Activated CD8-positive, alpha-beta memory T cell treated with anti-CD3 and anti-CD28 coated beads, Interleukin-2, amount 50 U/mL, for 24 hours (primary cell): ENCODE data around the gene ZFP36L2.
"Not testable (repeated sequence)": the region's sequence is repeated elsewhere in the genome, so short reads cannot be mapped to it uniquely, and the experiment has no call there.

Experiments
- DNase-seq: peaks from one replicate; pipeline ENCODE4 v3.0.0-alpha.2; 2020; ENCODE audit errors: extremely low read depth

The ZFP36L2 gene

GRCh38 chr2:43207553-43208300 lies 18.7 kb downstream of the ZFP36L2 start:
- no peak for DNase-seq

- DNase-seq, result no peak
Measured at GRCh38 chr2:43206602-43207001, 19.8 kb downstream of the ZFP36L2 start.

DNA sequence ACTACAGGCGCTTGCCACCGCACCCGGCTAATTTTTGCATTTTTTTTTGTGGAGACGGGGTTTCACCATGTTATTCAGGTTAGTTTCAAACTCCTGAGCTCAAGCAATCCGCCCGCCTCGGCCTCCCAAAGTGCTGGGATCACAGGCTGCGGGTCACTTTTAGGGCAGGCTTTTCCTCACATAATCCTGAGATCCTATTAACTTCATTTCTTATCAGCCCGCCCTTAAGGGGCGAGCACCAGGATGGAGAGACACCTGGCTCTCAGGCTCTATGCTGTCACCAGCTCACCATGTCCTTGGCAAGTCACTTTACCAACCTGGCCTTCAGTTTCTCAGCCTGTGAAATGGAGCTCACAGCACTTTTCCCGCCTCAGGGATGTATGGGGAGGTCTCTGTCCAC lies 23.0 kb downstream of the ZFP36L2 start:
- no peak for DNase-seq

GRCh38 chr2:43202289-43202688 lies 24.1 kb downstream of the ZFP36L2 start:
- no peak for DNase-seq

- no peak for DNase-seq
Measured at GRCh38 chr2:43201497-43201896, 24.9 kb downstream of the ZFP36L2 start.

GRCh38 chr2:43201016-43201415 lies 25.4 kb downstream of the ZFP36L2 start:
- no peak for DNase-seq

DNA sequence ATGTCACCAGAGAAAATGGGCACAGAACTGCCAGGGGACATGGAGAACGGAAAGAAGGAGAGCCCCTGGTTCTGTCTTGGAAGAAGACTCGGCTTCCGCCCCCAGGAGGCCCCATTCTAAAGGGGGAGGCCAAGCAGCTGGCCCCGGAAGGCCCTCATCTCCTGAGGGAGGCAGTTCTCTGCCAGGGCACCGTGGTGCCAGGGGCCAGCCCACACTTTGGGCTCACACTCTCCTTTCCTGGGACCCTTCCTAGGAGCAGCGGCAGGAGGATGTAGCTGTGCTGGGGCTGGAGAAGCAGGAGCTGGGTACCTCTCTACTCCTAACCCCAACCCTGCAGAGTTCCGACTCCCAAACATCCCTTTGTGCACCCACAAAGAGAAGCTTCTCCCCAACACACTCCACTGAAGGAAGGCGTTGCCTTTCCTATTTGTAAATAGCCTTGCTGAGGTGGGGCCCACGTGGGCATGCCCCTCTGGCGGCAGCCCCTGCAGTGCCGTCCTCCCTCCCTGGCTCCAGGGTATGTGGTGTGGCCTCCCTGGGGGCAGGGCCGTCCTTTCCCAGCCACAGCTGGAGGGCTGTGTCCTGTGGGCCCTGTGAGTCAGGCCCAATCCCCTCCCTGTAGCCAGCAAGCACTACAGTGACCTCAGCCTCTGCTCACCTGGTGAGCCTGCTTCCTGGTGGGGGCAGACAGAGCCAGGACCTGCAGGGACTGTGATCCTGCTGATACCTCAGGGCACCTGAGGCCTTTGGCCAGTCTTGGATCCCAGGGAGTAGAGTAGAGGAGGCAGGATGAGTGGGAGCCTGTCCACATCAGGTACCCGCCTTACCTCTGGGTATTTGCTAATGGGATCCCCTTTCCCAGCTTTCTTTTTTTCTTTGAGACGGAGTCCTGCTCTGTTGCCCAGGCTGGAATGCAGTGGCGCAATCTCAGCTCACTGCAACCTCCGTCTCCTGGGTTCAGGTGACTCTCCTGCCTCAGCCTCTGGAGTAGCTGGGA lies 26.6 kb downstream of the ZFP36L2 start:
- no peak for DNase-seq

- DNase-seq, result no peak
Measured at GRCh38 chr2:43198263-43198662, 28.1 kb downstream of the ZFP36L2 start.

GRCh38 chr2:43197588-43197896 lies 28.9 kb downstream of the ZFP36L2 start:
- no peak for DNase-seq

- DNase-seq, result no peak
Measured at GRCh38 chr2:43196768-43197587, 29.4 kb downstream of the ZFP36L2 start.

GRCh38 chr2:43194121-43194869 lies 32.1 kb downstream of the ZFP36L2 start:
- no peak for DNase-seq

GRCh38 chr2:43193652-43194120 lies 32.7 kb downstream of the ZFP36L2 start:
- no peak for DNase-seq

DNA sequence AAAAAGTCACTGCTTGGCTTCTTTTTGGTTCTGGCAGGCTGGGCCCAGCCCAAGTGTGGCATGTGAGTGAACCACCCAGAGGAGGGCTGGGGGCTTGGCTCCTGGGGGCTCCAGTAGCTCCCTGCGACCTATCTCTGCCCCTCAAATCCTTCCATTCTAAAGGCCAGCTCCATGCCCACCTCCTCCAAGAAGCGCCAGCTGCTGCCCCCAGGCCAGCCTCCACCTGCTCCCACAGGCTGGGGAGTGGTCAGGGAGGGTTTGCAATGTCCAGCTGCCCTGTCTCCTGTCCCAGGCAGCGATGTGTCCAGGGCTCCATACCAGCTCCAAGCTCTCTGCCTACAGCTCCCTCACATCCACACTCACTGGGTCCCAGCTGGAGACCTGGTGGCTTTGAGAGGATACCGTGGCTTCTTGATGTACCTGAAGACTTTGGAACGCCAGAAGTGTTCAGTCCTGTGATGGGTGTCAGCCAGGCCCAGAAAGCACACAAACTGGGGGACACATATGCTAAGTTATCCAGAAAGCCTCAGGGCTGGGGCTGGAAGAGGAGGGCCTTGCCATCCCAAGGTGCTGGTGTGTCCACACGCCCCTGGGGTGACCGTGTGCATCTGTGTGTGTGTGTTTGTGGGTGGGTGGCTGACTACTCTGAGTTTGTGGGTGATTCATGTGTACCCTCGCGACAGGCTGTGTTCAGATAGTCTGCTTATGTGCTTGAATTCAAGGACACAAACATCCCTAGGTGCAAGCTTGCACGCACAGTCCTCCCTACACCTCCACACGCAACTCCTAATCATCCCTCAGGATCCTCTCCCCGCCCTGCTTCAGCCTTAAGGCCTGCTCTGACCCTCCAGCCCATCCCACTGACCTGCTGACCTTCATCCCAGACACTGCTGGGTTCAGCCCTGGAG lies 33.4 kb downstream of the ZFP36L2 start:
- DNase-seq, result no peak

- DNase-seq, result no peak
Measured at GRCh38 chr2:43191947-43192516, 34.4 kb downstream of the ZFP36L2 start.

DNA sequence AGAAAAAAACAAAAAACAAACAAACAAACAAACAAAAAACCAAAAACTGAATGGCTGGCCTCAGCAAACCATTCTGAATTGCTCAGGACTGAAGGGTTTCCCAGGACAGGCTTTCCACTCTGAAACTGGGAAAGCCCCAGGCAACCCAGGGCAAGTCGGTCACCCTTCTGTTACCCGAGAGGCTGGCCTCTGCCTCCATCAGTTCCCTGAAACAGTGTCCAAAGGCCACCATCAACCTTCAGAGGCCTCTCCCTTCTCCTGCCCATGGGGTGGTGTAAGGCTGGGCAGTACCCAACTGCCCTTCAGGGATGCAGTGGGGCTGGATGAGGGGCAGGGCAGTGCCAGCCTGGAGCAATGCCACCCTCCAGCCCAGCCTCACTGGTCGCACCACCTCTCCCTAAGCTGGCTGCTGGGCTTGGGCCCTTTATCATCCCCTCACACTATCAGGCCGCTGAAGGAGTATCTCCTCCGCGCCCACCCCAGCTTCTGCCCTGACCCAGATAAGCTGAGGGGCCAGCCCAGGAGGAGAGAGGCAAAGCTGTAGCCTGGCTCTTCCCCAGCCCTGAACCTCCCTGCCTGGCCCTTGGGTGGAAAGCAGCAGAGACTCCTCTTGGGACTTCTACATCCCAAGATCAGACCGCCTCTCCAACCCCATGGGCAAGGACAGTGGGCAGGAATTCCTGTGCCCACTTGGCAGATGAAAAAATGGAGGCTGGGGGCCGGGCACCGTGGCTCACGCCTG lies 35.9 kb downstream of the ZFP36L2 start:
- no peak for DNase-seq

GRCh38 chr2:43189861-43190260 lies 36.5 kb downstream of the ZFP36L2 start:
- DNase-seq, result not testable (repeated sequence)

GRCh38 chr2:43188561-43189386 lies 37.6 kb downstream of the ZFP36L2 start:
- DNase-seq, result no peak

GRCh38 chr2:43186679-43187374 lies 39.6 kb downstream of the ZFP36L2 start:
- no peak for DNase-seq
